ENCODE measurements around the gene SARDH. TPM values are rescaled to one million over a fixed set of nuclear protein-coding genes. Genes with fewer than 3 reads are reported as not detected.
"Not testable (repeated sequence)": the region's sequence is repeated elsewhere in the genome, so short reads cannot be mapped to it uniquely, and the experiment has no call there.

Gene SARDH
- polyA plus RNA-seq, 6 donors from 2014 or later: 0.21 TPM; not detected in 5

DNA sequence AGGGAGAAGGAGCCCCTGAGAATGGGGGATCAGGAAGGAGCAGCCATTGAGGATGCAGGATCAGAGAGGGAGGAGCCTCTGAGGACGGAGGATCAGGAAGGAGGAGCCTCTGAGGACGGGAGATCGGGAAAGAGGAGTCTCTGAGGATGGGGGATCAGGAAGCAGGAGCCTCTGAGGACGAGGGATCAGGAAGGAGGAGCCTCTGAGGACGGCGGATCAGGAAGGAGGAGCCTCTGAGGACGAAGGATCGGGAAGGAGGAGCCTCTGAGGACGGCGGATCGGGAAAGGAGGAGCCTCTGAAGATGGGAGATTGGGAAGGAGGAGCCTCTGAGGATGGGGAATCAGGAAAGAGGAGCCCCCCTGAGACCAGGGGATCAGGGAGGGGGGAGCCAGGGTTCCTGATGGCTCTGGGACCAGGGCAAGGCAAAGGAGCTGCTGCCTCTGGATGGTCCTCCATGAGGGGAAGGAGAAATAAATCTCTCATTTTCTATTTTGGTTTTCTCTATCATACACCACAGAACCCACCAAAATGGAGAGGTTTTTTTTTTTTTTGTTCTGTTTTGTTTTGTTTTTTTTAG, 22.6 kb upstream of the SARDH start:
- DNase-seq (no peak), ATAC-seq (ENCODE audit: low read depth in 2 of 2) (no peak)
- H3K9me3 Mint-ChIP-seq: peaks cover 0 to 4% (median 0%) of the 10 kb centered on the region in 7 donors
- H3K36me3 Mint-ChIP-seq: peaks cover 15 to 30% of the 10 kb centered on the region in 2 donors
- H3K4me3 Mint-ChIP-seq: no peak overlapping the region
- H3K4me1 Mint-ChIP-seq: peaks cover 0 to 9% (median 7%) of the 10 kb centered on the region in 3 donors
- H3K27me3 Mint-ChIP-seq: no peaks in the 10 kb centered on the region
- H3K27ac Mint-ChIP-seq: peak overlapping the region in 1 of 6 donors; percentile 80

GRCh38 chr9:133759946-133760345, 21.8 kb upstream of the SARDH start:
- Mint-ChIP-seq H3K4me3 (no peak overlapping the region), H3K27me3 (no peaks in the 10 kb centered on the region), H3K27ac (peak overlapping the region in 1 of 6 donors; percentile 80), H3K9me3 (no peaks in the 10 kb centered on the region), H3K4me1 (peaks cover 6 to 11% (median 9%) of the 10 kb centered on the region in 3 donors), H3K36me3 (peaks cover 7 to 21% of the 10 kb centered on the region in 2 donors)
- ATAC-seq (ENCODE audit: low read depth in 2 of 2) (no peak), DNase-seq (no peak)

- H3K27me3 Mint-ChIP-seq: no peaks in the 10 kb centered on the region
- ATAC-seq (ENCODE audit: low read depth in 2 of 2): no peak
Observed at GRCh38 chr9:133759146-133759900, 21.2 kb upstream of the SARDH start.

DNA sequence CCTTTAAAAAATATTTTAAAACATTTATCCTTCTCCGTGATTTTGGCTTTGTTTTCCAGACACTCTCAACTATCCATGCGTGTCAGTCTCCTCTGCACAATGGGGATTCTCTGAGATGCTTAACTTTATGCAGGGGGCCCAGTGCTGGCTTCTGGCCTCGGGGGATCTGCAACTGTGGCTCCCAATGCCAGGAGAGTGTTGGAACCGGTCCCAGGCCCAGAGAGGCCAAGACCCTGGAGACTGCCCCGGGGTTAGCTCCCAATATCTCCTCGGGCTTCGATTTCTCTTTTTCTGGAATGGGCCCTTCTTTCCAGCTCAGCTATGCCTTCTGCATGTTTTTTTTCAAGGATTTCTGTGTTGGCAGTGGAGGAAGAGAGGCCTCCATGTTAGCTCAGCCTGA, 20.1 kb upstream of the SARDH start:
- H3K27me3 Mint-ChIP-seq: no peaks in the 10 kb centered on the region
- no peak overlapping the region for H3K4me3 Mint-ChIP-seq
- peak overlapping the region in 1 of 6 donors; percentile 73 for H3K27ac Mint-ChIP-seq
- DNase-seq (no peak), ATAC-seq (ENCODE audit: low read depth in 2 of 2) (no peak)
- peaks cover 0 to 8% of the 10 kb centered on the region in 2 donors for H3K36me3 Mint-ChIP-seq
- H3K4me1 Mint-ChIP-seq: peaks cover 12 to 18% (median 15%) of the 10 kb centered on the region in 3 donors
- H3K9me3 Mint-ChIP-seq: no peaks in the 10 kb centered on the region

More at GRCh38 chr9:133759146-133759900, 21.2 kb upstream of the SARDH start:
- H3K27ac Mint-ChIP-seq: peak overlapping the region in 4 of 6 donors; percentile 26 to 77 (median 60)
- DNase-seq: no peak
- H3K36me3 Mint-ChIP-seq: peaks cover 2 to 16% of the 10 kb centered on the region in 2 donors
- peaks cover 12 to 15% (median 12%) of the 10 kb centered on the region in 3 donors for H3K4me1 Mint-ChIP-seq
- no peaks in the 10 kb centered on the region for H3K9me3 Mint-ChIP-seq
- no peak overlapping the region for H3K4me3 Mint-ChIP-seq

DNA sequence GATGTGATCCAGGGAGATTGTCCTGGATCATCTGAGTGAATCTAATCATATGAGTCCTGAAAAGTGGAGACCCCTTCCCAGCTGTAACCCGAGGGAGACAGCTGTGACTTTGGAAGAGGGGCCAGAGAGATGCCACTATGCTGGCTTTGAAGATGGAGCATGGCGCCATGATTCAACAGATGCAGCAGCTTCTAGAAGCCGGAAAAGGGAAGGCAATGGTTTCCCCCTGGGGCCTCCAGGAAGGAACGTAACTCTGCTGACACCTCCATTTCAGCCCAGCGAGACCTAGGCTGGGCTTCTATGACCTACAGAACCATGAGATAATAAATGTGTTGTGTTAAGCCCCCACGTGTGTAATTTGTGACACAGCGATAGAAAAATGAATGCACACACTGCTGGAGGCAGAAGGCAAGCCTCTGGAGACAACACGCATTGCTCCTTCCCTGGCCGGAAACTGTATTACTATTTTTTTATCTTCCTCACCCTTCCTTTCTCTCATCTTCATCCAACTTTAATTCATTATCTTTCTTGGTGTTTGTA, 16.6 kb upstream of the SARDH start:
- Mint-ChIP-seq H3K27ac (peak overlapping the region in 3 of 6 donors; percentile 26 to 67 (median 67)), H3K4me3 (no peak overlapping the region), H3K36me3 (no peaks in the 10 kb centered on the region), H3K27me3 (peaks cover 10 to 19% (median 16%) of the 10 kb centered on the region in 3 donors), H3K9me3 (no peaks in the 10 kb centered on the region), H3K4me1 (peaks cover 15 to 18% (median 16%) of the 10 kb centered on the region in 3 donors)
- ATAC-seq (ENCODE audit: low read depth in 2 of 2) (no peak), DNase-seq (no peak)

DNA sequence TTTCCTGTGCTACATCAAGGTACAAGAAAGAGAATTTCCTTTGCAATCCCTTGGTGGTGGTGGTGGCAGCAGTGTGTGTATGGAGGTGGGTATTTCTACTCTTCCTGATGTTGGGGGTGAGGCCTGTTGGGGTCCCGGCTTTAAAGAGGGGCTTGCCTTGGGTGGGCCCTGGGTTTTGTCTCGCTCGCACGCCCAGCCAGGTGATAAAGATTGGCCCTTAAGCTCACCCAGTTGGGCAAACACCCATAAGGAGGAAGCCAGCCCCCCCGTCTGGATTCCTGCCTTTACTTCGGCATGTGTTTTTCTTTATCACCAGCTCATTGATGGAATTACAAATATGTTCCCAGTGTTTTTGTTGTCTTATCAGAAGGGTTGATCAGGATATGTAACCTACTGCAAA, 16.0 kb upstream of the SARDH start:
- ATAC-seq (ENCODE audit: low read depth in 2 of 2) (no peak), DNase-seq (no peak)
- peaks cover 16 to 24% (median 17%) of the 10 kb centered on the region in 3 donors for H3K27me3 Mint-ChIP-seq
- H3K4me3 Mint-ChIP-seq: no peak overlapping the region
- no peaks in the 10 kb centered on the region for H3K36me3 Mint-ChIP-seq
- H3K9me3 Mint-ChIP-seq: no peaks in the 10 kb centered on the region
- H3K4me1 Mint-ChIP-seq: peaks cover 13 to 18% (median 15%) of the 10 kb centered on the region in 3 donors
- peak overlapping the region in 2 of 6 donors; percentile 67 to 71 for H3K27ac Mint-ChIP-seq

DNA sequence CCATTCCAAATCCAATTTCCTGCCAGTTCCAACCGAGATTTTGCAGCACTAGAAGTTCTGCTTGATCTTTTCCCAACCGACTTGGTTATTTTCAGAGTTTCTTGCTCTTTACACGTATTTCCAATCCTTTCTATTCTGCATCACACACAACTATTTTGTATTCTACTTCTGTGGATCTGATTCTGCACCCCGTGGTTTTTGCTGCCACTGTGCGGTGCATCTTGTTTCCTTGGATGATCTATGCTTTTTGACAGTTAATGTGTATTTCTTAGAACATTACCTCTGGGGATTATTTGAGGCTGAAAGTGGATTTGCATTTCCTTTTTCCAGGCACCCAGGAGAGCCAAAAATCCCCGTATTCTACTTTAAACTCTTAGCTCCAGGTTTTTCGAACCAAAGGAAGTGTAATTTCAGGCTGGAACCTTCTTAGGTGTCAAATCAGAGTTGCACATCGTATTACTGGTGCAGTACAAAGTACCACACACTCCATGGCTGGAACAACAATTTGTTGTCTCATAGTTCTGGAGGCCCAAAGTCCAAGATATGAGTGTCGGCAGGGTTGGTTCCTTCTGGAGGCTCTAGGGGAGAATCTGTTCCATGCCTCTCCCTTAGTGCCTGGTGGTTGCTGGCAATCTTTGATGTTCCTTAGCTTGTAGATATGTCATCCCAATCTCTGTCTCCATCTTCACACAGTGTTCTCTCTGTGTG, 14.7 kb upstream of the SARDH start:
- H3K27ac Mint-ChIP-seq: peak overlapping the region in 1 of 6 donors; percentile 39
- peaks cover 24 to 37% (median 26%) of the 10 kb centered on the region in 3 donors for H3K27me3 Mint-ChIP-seq
- no peak for ATAC-seq (ENCODE audit: low read depth in 2 of 2)
- DNase-seq: no peak
- no peak overlapping the region for H3K4me3 Mint-ChIP-seq
- peaks cover 12 to 18% (median 15%) of the 10 kb centered on the region in 3 donors for H3K4me1 Mint-ChIP-seq
- H3K36me3 Mint-ChIP-seq: no peaks in the 10 kb centered on the region
- no peaks in the 10 kb centered on the region for H3K9me3 Mint-ChIP-seq

GRCh38 chr9:133750982-133751649, 13.0 kb upstream of the SARDH start:
- Mint-ChIP-seq H3K4me1 (peaks cover 8 to 18% (median 12%) of the 10 kb centered on the region in 3 donors), H3K36me3 (no peaks in the 10 kb centered on the region), H3K27ac (peak overlapping the region in 1 of 6 donors; percentile 21), H3K4me3 (no peak overlapping the region), H3K27me3 (peaks cover 42 to 55% (median 44%) of the 10 kb centered on the region in 3 donors), H3K9me3 (peaks cover 0 to 11% (median 2%) of the 10 kb centered on the region in 7 donors)
- no peak for ATAC-seq (ENCODE audit: low read depth in 2 of 2)
- no peak for DNase-seq

DNA sequence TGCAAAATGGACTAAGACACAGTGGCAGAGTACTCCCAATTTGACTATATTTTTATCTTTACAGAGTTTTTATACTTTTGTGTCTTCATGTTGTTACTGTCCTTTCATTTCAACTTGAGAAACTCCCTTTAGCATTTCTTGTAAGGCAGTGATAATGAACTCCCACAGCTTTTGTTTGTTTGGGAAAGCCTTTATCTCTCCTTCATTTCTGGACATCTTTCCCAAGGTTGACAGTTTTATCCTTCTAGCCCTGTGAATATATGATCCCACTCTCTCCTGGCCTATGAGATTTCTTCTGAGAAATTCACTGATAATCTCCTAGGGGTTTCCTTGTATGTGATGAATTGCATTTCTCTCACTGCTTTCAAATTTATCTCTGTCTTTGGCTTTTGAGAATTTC, 9.2 kb upstream of the SARDH start:
- ATAC-seq (ENCODE audit: low read depth in 2 of 2): no peak
- H3K27me3 Mint-ChIP-seq: peaks cover 50 to 72% (median 55%) of the 10 kb centered on the region in 3 donors
- no peak overlapping the region for H3K27ac Mint-ChIP-seq
- no peaks in the 10 kb centered on the region for H3K36me3 Mint-ChIP-seq
- peaks cover 0 to 14% (median 2%) of the 10 kb centered on the region in 7 donors for H3K9me3 Mint-ChIP-seq
- H3K4me3 Mint-ChIP-seq: no peak overlapping the region
- H3K4me1 Mint-ChIP-seq: peaks cover 0 to 6% (median 4%) of the 10 kb centered on the region in 3 donors
- no peak for DNase-seq

- H3K27me3 Mint-ChIP-seq: peaks cover 39 to 64% (median 50%) of the 10 kb centered on the region in 3 donors
- H3K27ac Mint-ChIP-seq; DNase-seq; ATAC-seq (ENCODE audit: low read depth in 2 of 2); H3K4me1 Mint-ChIP-seq; H3K36me3 Mint-ChIP-seq: not testable (repeated sequence)
- H3K9me3 Mint-ChIP-seq: peaks cover 0 to 14% (median 2%) of the 10 kb centered on the region in 7 donors
- H3K4me3 Mint-ChIP-seq: peak overlapping the region in 1 of 8 donors; percentile 57
Observed at GRCh38 chr9:133744528-133744927, 6.4 kb upstream of the SARDH start.

DNA sequence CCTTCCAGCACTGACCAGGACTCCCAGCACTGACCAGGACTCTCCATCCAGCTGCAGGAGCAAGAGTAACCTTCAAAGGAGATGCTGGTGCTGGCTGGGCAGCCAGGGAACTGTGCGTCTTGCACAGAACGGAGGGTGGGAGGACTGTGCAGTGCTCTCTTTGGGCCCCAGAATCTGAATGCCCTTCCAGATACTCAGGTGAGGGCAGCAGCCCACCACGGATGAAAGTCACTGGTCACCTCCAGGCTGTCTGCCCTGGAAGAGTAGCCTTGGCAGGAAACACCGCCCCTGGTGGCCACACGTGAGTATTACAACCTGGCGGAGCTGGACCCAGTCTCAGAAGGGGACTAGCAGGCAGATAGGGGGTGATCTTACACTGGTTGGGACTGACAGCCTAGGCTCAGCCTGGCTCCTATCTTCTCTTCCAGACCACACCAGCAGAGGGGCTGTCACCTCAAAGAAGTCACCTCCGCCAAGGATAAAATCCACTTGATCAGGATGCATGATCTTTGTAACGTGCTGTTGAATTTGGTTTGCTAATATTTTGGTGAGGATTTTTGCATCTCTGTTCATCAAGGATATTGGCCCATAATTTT, 4.8 kb upstream of the SARDH start:
- Mint-ChIP-seq H3K27ac (no peak overlapping the region), H3K36me3 (no peaks in the 10 kb centered on the region), H3K4me1 (peaks cover 0 to 9% (median 6%) of the 10 kb centered on the region in 3 donors), H3K27me3 (peaks cover 27 to 48% (median 46%) of the 10 kb centered on the region in 3 donors), H3K9me3 (peaks cover 0 to 14% (median 2%) of the 10 kb centered on the region in 7 donors), H3K4me3 (peak overlapping the region in 1 of 8 donors; percentile 35)
- ATAC-seq (ENCODE audit: low read depth in 2 of 2) (peak; percentile 79 to 84), DNase-seq (peak; percentile 71)

- ATAC-seq (ENCODE audit: low read depth in 2 of 2) (no peak), DNase-seq (no peak)
- peaks cover 20 to 47% (median 39%) of the 10 kb centered on the region in 3 donors for H3K27me3 Mint-ChIP-seq
- peaks cover 3 to 15% (median 11%) of the 10 kb centered on the region in 3 donors for H3K4me1 Mint-ChIP-seq
- H3K27ac Mint-ChIP-seq: no peak overlapping the region
- no peaks in the 10 kb centered on the region for H3K36me3 Mint-ChIP-seq
- H3K4me3 Mint-ChIP-seq: no peak overlapping the region
- peaks cover 0 to 14% (median 0%) of the 10 kb centered on the region in 7 donors for H3K9me3 Mint-ChIP-seq
Observed at GRCh38 chr9:133742251-133742650, 4.1 kb upstream of the SARDH start.
